AG09309 (cell line): ENCODE measurements around the gene LEFTY1.

Experiments
- DNase-seq: peaks from one replicate; pipeline ENCODE4 v3.0.0-alpha.2; 2010; ENCODE audit warnings: low read depth
- H3K4me3 ChIP-seq: 2 replicates; pipeline ENCODE4 v1.5.1; 2011; ENCODE audit warnings: mild to moderate bottlenecking, low read depth, low read length, moderate library complexity; ENCODE audit not compliant: control insufficient read depth
- CTCF ChIP-seq: IDR thresholded peaks from 2 replicates; pipeline ENCODE4 v1.5.1; 2011; ENCODE audit warnings: mild to moderate bottlenecking, low read depth, low read length, inconsistent platforms; ENCODE audit not compliant: insufficient read depth, control insufficient read depth; ENCODE audit errors: missing control alignments

LEFTY1 gene

GRCh38 chr1:225872075-225872430 is 16.9 kb downstream of the LEFTY1 start:
- TF ChIP-seq CTCF = no peak
- no peak for DNase-seq
- no peak overlapping the region for H3K4me3 ChIP-seq

- no peak for TF ChIP-seq CTCF
- H3K4me3 ChIP-seq = no peak overlapping the region
- DNase-seq = no peak
Measured at GRCh38 chr1:225871359-225872074, 17.4 kb downstream of the LEFTY1 start.

- no peak overlapping the region for H3K4me3 ChIP-seq
- TF ChIP-seq CTCF = no peak
- DNase-seq = no peak
Measured at GRCh38 chr1:225870911-225871310, 18.0 kb downstream of the LEFTY1 start.

- DNase-seq = no peak
- no peak overlapping the region for H3K4me3 ChIP-seq
- TF ChIP-seq CTCF = no peak
Measured at GRCh38 chr1:225868631-225869330, 20.2 kb downstream of the LEFTY1 start.

- TF ChIP-seq CTCF = no peak
- H3K4me3 ChIP-seq = no peak overlapping the region
- no peak for DNase-seq
Measured at GRCh38 chr1:225866981-225867380, 22.0 kb downstream of the LEFTY1 start.

GRCh38 chr1:225866061-225866837 is 22.7 kb downstream of the LEFTY1 start:
- no peak overlapping the region for H3K4me3 ChIP-seq
- DNase-seq = no peak
- no peak for TF ChIP-seq CTCF
